ENCODE results near the gene ALK.

GRCh38 chr2:29390136-29390535 lies 531.2 kb downstream of the ALK start:
- TF ChIP-seq, protein P1, sequence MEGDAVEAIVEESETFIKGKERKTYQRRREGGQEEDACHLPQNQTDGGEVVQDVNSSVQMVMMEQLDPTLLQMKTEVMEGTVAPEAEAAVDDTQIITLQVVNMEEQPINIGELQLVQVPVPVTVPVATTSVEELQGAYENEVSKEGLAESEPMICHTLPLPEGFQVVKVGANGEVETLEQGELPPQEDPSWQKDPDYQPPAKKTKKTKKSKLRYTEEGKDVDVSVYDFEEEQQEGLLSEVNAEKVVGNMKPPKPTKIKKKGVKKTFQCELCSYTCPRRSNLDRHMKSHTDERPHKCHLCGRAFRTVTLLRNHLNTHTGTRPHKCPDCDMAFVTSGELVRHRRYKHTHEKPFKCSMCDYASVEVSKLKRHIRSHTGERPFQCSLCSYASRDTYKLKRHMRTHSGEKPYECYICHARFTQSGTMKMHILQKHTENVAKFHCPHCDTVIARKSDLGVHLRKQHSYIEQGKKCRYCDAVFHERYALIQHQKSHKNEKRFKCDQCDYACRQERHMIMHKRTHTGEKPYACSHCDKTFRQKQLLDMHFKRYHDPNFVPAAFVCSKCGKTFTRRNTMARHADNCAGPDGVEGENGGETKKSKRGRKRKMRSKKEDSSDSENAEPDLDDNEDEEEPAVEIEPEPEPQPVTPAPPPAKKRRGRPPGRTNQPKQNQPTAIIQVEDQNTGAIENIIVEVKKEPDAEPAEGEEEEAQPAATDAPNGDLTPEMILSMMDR (IDR thresholded peaks at IDR 0.05) = no peak
- no peak for TF ChIP-seq POLR2A (IDR thresholded peaks at IDR 0.05)

Measured in Peyer's patch (tissue), 4 donors.